ENCODE results near the gene KRTAP10-4. TPM values are rescaled to one million over a fixed set of nuclear protein-coding genes. Genes with fewer than 3 reads are reported as not detected.

The KRTAP10-4 gene
- total and polyA plus RNA-seq, 2 of the 4 experiments (the other 2 are of a cell fraction): not detected

DNA sequence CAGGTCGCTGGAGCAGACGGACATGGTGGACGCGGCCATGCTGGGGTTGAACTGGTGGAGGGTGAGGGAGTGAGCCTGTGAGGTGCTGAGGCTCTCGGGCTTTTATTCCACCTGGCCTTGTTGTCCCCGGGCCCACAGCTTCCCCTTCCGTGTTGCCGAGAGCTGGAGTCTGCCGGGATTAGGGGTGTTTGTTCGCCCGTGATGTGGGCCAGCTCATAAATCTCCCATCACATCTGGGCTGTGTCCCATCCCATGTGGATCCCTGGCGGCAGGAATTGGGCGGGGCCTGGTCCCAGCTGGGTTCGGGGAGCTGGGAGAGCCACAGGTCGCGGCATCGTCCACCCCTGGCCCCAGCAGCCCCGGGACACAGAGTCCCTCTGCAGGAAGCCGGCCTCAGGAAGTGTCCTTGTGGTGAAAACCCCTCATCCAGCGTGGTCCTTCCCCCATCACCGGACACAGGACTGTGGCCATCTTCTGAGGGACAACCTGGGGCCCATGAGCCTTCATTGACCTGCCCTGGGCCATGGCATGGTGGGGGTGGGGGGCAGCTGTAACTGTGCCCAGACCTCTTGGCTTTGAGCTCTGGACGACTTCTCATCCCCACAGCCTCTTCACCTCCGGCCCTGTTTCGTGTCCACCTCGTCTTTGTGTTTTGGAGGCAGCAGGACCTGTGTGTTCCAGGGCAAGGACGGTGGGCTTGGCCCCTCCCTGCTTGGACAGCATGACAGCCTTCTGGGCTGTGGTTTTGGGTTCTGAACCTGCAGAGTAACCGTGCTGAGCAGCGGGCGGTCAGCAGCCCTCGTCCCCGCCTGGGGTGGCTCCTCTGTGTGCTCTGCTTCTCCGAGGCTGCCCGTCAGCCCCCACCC, 19.1 kb downstream of the KRTAP10-4 start, which contains the start of gene KRTAP10-6:
TSS of gene KRTAP10-6 (minus strand) at position 60 of the 866 bp plus-strand sequence. CDS start at position 39, 21 bp downstream.
- Histone ChIP-seq H3K36me3 (ENCODE audit: control insufficient read depth, insufficient read depth, low read length) (no peaks in the 10 kb centered on the region), H3K4me1 (ENCODE audit: control insufficient read depth, insufficient read depth, low read length) (no peaks in the 10 kb centered on the region), H4K20me1 (ENCODE audit: insufficient read depth, low read length) (no peaks in the 10 kb centered on the region), H3K56ac (ENCODE audit: extremely low read depth, insufficient read depth, low read length) (no peak within 1 kb of the TSS), H2AFZ (replicated peaks; ENCODE audit: low read length, poor library complexity) (no peak within 1 kb of the TSS), H3K9me3 (ENCODE audit: control insufficient read depth, insufficient read depth, low read length) (no peaks in the 10 kb centered on the region), H4K91ac (ENCODE audit: insufficient read depth, low read depth, low read length) (no peak within 1 kb of the TSS), H3K4ac (ENCODE audit: low read depth, low read length) (no peak within 1 kb of the TSS), H3K18ac (ENCODE audit: low read depth, low read length) (no peak within 1 kb of the TSS), H3K27me3 (ENCODE audit: control insufficient read depth, insufficient read depth, low read length) (peaks cover 4% of the 10 kb centered on the region; the same call in 1 of the 2 replicates), H3K79me1 (ENCODE audit: low read depth in 1 of 2, low read length in 2 of 2) (no peaks in the 10 kb centered on the region), H3K9me1 (ENCODE audit: insufficient read depth, low read length) (no peaks in the 10 kb centered on the region), H3K14ac (replicated peaks; ENCODE audit: low read depth, low read length) (no peak within 1 kb of the TSS), H2BK5ac (ENCODE audit: low read depth, low read length, poor library complexity, severe bottlenecking) (no peak within 1 kb of the TSS), H3K23ac (ENCODE audit: low read depth, low read length) (no peak within 1 kb of the TSS), H3K9ac (ENCODE audit: low read depth, low read length) (no peak within 1 kb of the TSS), H2AK5ac (ENCODE audit: low read depth, low read length) (no peak within 1 kb of the TSS), H2BK20ac (ENCODE audit: low read depth, low read length) (no peak within 1 kb of the TSS), H3K27ac (ENCODE audit: insufficient read depth, low read length) (no peak within 1 kb of the TSS), H4K5ac (ENCODE audit: low read depth, low read length) (no peak within 1 kb of the TSS), H3K4me2 (ENCODE audit: low read depth, low read length) (no peak within 1 kb of the TSS), H3K4me3 (ENCODE audit: insufficient read depth, low read depth, low read length) (no peak within 1 kb of the TSS), H2BK15ac (ENCODE audit: low read depth, low read length) (no peak within 1 kb of the TSS), H2AK9ac (replicated peaks; ENCODE audit: low read depth, low read length, poor library complexity) (no peak within 1 kb of the TSS), H4K8ac (ENCODE audit: low read depth in 2 of 2, low read length in 2 of 2) (no peak within 1 kb of the TSS), H2BK120ac (ENCODE audit: low read depth, low read length) (no peak within 1 kb of the TSS)
- in situ Hi-C loops (cut with MboI; ENCODE audit: low sequenced_read_pairs) (no loop called here), dilution Hi-C loops (cut with HindIII; ENCODE audit: low sequenced_read_pairs, unreplicated experiment) (no loop called here), intact Hi-C loops (cut with micrococcal nuclease) (no loop called here)
- POLR2A ChIA-PET (ENCODE audit: unreplicated experiment): no interaction called here
- DNase-seq (no peak), ATAC-seq (ENCODE audit: low read depth) (no peak)
- no peak for TF ChIP-seq RCOR1 (IDR thresholded peaks at IDR 0.05; ENCODE audit: insufficient replicate concordance, low read length)
- TF ChIP-seq CHD1 (IDR thresholded peaks at IDR 0.05; ENCODE audit: low read depth, low read length): no peak
- no peak for TF ChIP-seq POLR2A (IDR thresholded peaks at IDR 0.05; ENCODE audit: low read depth, low read length)
- no peak for TF ChIP-seq SMC3 (IDR thresholded peaks at IDR 0.05; ENCODE audit: low read depth, low read length)
- TF ChIP-seq CEBPB (IDR thresholded peaks at IDR 0.05; ENCODE audit: low read depth, low read length): no peak
- TF ChIP-seq USF2 (IDR thresholded peaks at IDR 0.05; ENCODE audit: low read depth, low read length): no peak
- no peak for TF ChIP-seq MXI1 (IDR thresholded peaks at IDR 0.05; ENCODE audit: borderline replicate concordance, low read depth, low read length)
- no peak for TF ChIP-seq MAFK (IDR thresholded peaks at IDR 0.05; ENCODE audit: low read depth, low read length)
- no peak for TF ChIP-seq NFE2L2 (IDR thresholded peaks at IDR 0.05; ENCODE audit: low read depth, low read length)
- TF ChIP-seq FOS (IDR thresholded peaks at IDR 0.05; ENCODE audit: low read depth, low read length): no peak
- TF ChIP-seq RAD21 (IDR thresholded peaks at IDR 0.05; ENCODE audit: low read length): no peak
- TF ChIP-seq BHLHE40 (IDR thresholded peaks at IDR 0.05; ENCODE audit: low read depth, low read length): no peak
- TF ChIP-seq RFX5 (IDR thresholded peaks at IDR 0.05; ENCODE audit: low read depth, low read length): no peak
- WGBS, 2 experiments (ENCODE audit: extremely low coverage in 2 of 2, insufficient read length in 1 of 2): 63% methylated on average over 2 of the region's 33 CpGs; no CpG with 5 or more reads in 1 of the 2 experiments
- CTCF ChIA-PET: no interaction called here
- no TSS peak for BruUV-seq (replicated peaks)

Data from IMR-90 (cell line).